ENCODE results near the gene ERAL1. TPM values are rescaled to one million over a fixed set of nuclear protein-coding genes. Genes with fewer than 3 reads are reported as not detected.

The ERAL1 gene
- total and polyA plus RNA-seq, 2 of the 13 experiments (the other 11 are each of a cell fraction or from before 2014, with no cell fraction given), result 46.9 to 72.2 TPM

DNA sequence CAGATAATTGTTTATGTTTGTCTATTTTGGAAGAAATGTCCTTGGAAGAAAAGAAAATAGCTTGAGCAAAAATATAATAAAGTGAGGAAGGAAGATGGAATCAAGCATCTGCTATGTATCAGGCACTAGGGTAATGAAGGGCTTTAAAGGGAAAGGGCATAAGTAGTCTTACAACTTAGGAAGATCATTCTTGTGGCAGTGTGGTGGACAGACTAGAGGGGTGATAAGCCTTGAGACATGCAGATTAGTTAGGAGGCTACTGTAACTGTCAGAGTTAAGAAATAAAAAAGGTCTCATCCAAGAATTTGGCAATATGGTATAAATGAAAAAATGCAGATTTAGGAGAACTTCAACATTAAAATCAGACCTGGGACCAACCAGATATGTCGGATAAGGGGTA, 27.1 kb upstream of the ERAL1 start:
- Histone ChIP-seq H3K4me3 (replicated peaks in 1 of 3; ENCODE audit: insufficient read depth in 1 of 3, low read depth in 2 of 3, low read length in 3 of 3) (no peak overlapping the region), H4K20me1 (ENCODE audit: insufficient read depth, low read length) (no peaks in the 10 kb centered on the region), H3K79me2 (ENCODE audit: insufficient read depth, low read length) (peaks cover 24% of the 10 kb centered on the region), H3K4me2 (ENCODE audit: low read depth, low read length) (no peak overlapping the region), H3K9me3 (ENCODE audit: low read length) (no peaks in the 10 kb centered on the region), H2AFZ (ENCODE audit: low read length) (no peak overlapping the region), H3K4me1 (ENCODE audit: insufficient read depth, low read length) (peaks cover 6% of the 10 kb centered on the region; the same call in 1 of the 2 replicates), H3K9ac (ENCODE audit: insufficient read depth, low read depth, low read length) (no peak overlapping the region), H3K27me3 (ENCODE audit: control insufficient read depth in 1 of 2, insufficient read depth in 2 of 2, low read length in 2 of 2) (no peaks in the 10 kb centered on the region), H3K27ac (ENCODE audit: extremely low read length, insufficient read depth, low read length) (no peak overlapping the region), H3K36me3 (replicated peaks in 1 of 2; ENCODE audit: control insufficient read depth in 1 of 2, insufficient read depth in 2 of 2, low read length in 2 of 2) (peaks cover 0 to 2% of the 10 kb centered on the region in 2 experiments; a peak in 1 of 5 replicates)
- WGBS (ENCODE audit: low lambda C conversion rate), result 98% methylated on average over 1 of the region's 1 CpG
- BruUV-seq (replicated peaks), result no TSS peak
- no peak for DNase-seq (ENCODE audit: low spot score)
- POLR2A ChIA-PET, result interaction anchor here (1.2 kb wide), 1 partner anchor 14 kb away, joined by 4 read pairs; the partner anchor contains the start of gene FAM222B
- no peak for ATAC-seq
- intact Hi-C loops (cut with micrococcal nuclease; ENCODE audit: unreplicated experiment), result no loop called here
- in situ Hi-C loops (cut with HindIII; ENCODE audit: extremely low pct_ligation_motif_present, low pct_unique_long_range_greater_than_20kb), result no loop called here
- CTCF ChIA-PET (ENCODE audit: low intra/inter-chr PET ratio, low total read pairs), result no interaction called here
- TF ChIP-seq SIX1 (CRISPR knock-in tag; IDR thresholded peaks at IDR 0.05; ENCODE audit: borderline replicate concordance) (no peak), PAWR (CRISPR knock-in tag; IDR thresholded peaks at IDR 0.05; ENCODE audit: borderline replicate concordance) (no peak), SNRNP70 (IDR thresholded peaks at IDR 0.05; ENCODE audit: low read depth, low read length) (no peak), KLF15 (CRISPR knock-in tag; IDR thresholded peaks at IDR 0.05; ENCODE audit: borderline replicate concordance) (no peak)
- TF ChIP-seq, protein P1, sequence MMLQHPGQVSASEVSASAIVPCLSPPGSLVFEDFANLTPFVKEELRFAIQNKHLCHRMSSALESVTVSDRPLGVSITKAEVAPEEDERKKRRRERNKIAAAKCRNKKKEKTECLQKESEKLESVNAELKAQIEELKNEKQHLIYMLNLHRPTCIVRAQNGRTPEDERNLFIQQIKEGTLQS (CRISPR knock-in tag; IDR thresholded peaks at IDR 0.05), result no peak
- no peak for FAIRE-seq

DNA sequence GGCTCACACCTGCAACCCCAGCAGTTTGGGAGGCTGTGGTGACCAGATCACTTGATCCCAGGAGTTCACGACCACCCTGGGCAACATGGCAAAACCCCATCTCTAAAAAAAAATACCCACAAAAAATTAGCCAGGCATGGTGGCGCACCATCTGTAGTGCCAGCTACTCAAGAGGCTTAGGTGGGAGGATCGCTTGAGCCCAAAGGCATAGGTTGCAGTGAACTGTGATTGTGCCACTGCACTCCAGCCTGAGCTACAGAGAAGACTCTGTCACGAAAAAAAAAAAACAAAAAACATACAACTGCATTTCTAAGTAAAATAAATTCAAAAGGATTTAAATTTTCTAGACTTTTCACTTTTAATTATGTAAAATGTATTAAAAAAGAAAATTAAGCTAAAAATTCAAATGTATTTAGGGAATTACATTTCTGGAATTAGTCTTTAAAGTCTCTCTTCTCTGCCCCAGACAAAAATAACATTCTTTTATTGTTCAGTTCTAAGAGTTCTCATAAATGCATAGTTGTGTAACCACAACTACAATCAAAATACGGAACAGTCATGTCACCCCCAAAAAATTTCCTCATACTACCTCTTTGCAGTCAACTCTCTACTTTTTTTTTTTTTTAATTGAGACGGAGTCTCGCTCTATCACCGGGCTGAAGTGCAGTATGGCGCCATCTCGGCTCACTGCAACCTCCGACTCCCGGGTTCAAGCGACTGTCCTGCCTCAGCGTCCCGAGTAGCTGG, 26.3 kb upstream of the ERAL1 start:
- TF ChIP-seq ZNF274 (CRISPR knock-in tag; IDR thresholded peaks at IDR 0.05) (no peak), SRSF9 (IDR thresholded peaks at IDR 0.05; ENCODE audit: borderline replicate concordance, insufficient read depth, low read depth, low read length, poor library complexity, severe bottlenecking) (no peak), MAFF (IDR thresholded peaks at IDR 0.05; ENCODE audit: low read depth, low read length) (no peak)
- TF ChIP-seq, protein P2, sequence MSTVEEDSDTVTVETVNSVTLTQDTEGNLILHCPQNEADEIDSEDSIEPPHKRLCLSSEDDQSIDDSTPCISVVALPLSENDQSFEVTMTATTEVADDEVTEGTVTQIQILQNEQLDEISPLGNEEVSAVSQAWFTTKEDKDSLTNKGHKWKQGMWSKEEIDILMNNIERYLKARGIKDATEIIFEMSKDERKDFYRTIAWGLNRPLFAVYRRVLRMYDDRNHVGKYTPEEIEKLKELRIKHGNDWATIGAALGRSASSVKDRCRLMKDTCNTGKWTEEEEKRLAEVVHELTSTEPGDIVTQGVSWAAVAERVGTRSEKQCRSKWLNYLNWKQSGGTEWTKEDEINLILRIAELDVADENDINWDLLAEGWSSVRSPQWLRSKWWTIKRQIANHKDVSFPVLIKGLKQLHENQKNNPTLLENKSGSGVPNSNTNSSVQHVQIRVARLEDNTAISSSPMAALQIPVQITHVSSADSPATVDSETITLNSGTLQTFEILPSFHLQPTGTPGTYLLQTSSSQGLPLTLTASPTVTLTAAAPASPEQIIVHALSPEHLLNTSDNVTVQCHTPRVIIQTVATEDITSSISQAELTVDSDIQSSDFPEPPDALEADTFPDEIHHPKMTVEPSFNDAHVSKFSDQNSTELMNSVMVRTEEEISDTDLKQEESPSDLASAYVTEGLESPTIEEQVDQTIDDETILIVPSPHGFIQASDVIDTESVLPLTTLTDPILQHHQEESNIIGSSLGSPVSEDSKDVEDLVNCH (CRISPR knock-in tag; IDR thresholded peaks at IDR 0.05), result no peak
- Histone ChIP-seq H3K27ac (ENCODE audit: extremely low read length, insufficient read depth, low read length) (no peak overlapping the region), H2AFZ (ENCODE audit: low read length) (no peak overlapping the region), H4K20me1 (ENCODE audit: insufficient read depth, low read length) (no peaks in the 10 kb centered on the region), H3K4me1 (ENCODE audit: insufficient read depth, low read length) (peaks cover 6% of the 10 kb centered on the region; the same call in 1 of the 2 replicates), H3K27me3 (ENCODE audit: control insufficient read depth in 1 of 2, insufficient read depth in 2 of 2, low read length in 2 of 2) (no peaks in the 10 kb centered on the region), H3K9me3 (ENCODE audit: low read length) (no peaks in the 10 kb centered on the region), H3K4me2 (ENCODE audit: low read depth, low read length) (no peak overlapping the region), H3K79me2 (ENCODE audit: insufficient read depth, low read length) (peaks cover 23% of the 10 kb centered on the region), H3K9ac (ENCODE audit: insufficient read depth, low read depth, low read length) (no peak overlapping the region), H3K4me3 (replicated peaks in 1 of 3; ENCODE audit: insufficient read depth in 1 of 3, low read depth in 2 of 3, low read length in 3 of 3) (no peak overlapping the region), H3K36me3 (replicated peaks in 1 of 2; ENCODE audit: control insufficient read depth in 1 of 2, insufficient read depth in 2 of 2, low read length in 2 of 2) (peaks cover 0 to 2% of the 10 kb centered on the region in 2 experiments; a peak in 1 of 5 replicates)
- 98% methylated on average over 15 of the region's 15 CpGs for WGBS (ENCODE audit: low lambda C conversion rate)
- ChIA-PET POLR2A (interaction anchor here (1.2 kb wide), 1 partner anchor 14 kb away, joined by 4 read pairs; the partner anchor contains the start of gene FAM222B), CTCF (ENCODE audit: low intra/inter-chr PET ratio, low total read pairs) (no interaction called here)
- intact Hi-C loops (cut with micrococcal nuclease; ENCODE audit: unreplicated experiment) (no loop called here), in situ Hi-C loops (cut with HindIII; ENCODE audit: extremely low pct_ligation_motif_present, low pct_unique_long_range_greater_than_20kb) (no loop called here)
- no peak for FAIRE-seq
- BruUV-seq (replicated peaks), result no TSS peak
- no peak for ATAC-seq
- no peak for DNase-seq (ENCODE audit: low spot score)

Measured in HepG2 (cell line).